Common myeloid progenitor, CD34-positive (primary cell): Measurements from ENCODE around the gene PGM2L1.
"Not testable (repeated sequence)": the region's sequence is repeated elsewhere in the genome, so short reads cannot be mapped to it uniquely, and the experiment has no call there.

Source experiments
- CTCF ChIA-PET: fragments of 350-600 bp; sonication (Branson Sonifier 250); formaldehyde crosslinking; loops from one replicate; lab custom pipeline; 2021; ENCODE audit warnings: antibody characterized with exemption; lab: Charles Lee
- POLR2A ChIA-PET: fragments of 350-600 bp; sonication (Branson Sonifier 250); formaldehyde crosslinking; loops from one replicate; lab custom pipeline; 2021; ENCODE audit warnings: antibody characterized with exemption; lab: Charles Lee
- DNase-seq, 3 donors: peaks; one replicate each; pipeline versions ENCODE4 v3.0.0 to v3.0.0-alpha.2; 2013
- H3K27ac ChIP-seq, 2 experiments: 1 replicate in 1 of 2; 2 replicates in 1 of 2; pipeline ENCODE4 v1.7.0; 2013; ENCODE audit warnings: inconsistent platforms in 2 of 2, low read length in 2 of 2, mild to moderate bottlenecking in 2 of 2, low read depth in 1 of 2, moderate library complexity in 1 of 2; ENCODE audit not compliant: severe bottlenecking in 2 of 2, insufficient read depth in 1 of 2, poor library complexity in 1 of 2
- H3K27me3 ChIP-seq, 5 experiments: replicated peaks in 2 of 5; 1 replicate in 3 of 5; 2 replicates in 2 of 5; pipeline versions ENCODE4 v1.6.1 to v1.7.0; 2013; ENCODE audit warnings: low read length in 4 of 5, mild to moderate bottlenecking in 2 of 5, moderate library complexity in 2 of 5, inconsistent platforms in 1 of 5; ENCODE audit not compliant: insufficient read depth in 5 of 5, control insufficient read depth in 4 of 5
- H3K36me3 ChIP-seq, 4 experiments: 1 replicate in 2 of 4; 2 replicates in 2 of 4; pipeline versions ENCODE4 v1.6.1 to v1.7.0; 2013; ENCODE audit warnings: low read length in 3 of 4, control low read depth in 1 of 4, mild to moderate bottlenecking in 1 of 4; ENCODE audit not compliant: control insufficient read depth in 4 of 4, insufficient read depth in 4 of 4
- H3K4me1 ChIP-seq, 4 experiments: 1 replicate in 3 of 4; 2 replicates in 1 of 4; pipeline versions ENCODE4 v1.6.1 to v1.7.1; 2013; ENCODE audit warnings: low read length in 3 of 4, mild to moderate bottlenecking in 3 of 4, control low read depth in 1 of 4, inconsistent platforms in 1 of 4, moderate library complexity in 1 of 4; ENCODE audit not compliant: control insufficient read depth in 4 of 4, insufficient read depth in 4 of 4; ENCODE audit errors: control extremely low read depth in 1 of 4
- H3K4me3 ChIP-seq, 7 experiments: 1 replicate in 4 of 7; 2 replicates in 3 of 7; pipeline versions ENCODE4 v1.5.1 to v1.7.0; 2013; ENCODE audit warnings: mild to moderate bottlenecking in 7 of 7, low read length in 6 of 7, moderate library complexity in 6 of 7, inconsistent platforms in 2 of 7, low read depth in 2 of 7, control low read depth in 1 of 7; ENCODE audit not compliant: insufficient read depth in 4 of 7, control insufficient read depth in 1 of 7; ENCODE audit errors: extremely low read depth in 1 of 7
- H3K9me3 ChIP-seq, 5 experiments: 1 replicate in 4 of 5; 2 replicates in 1 of 5; pipeline versions ENCODE4 v1.6.1 to v1.7.1; 2013; ENCODE audit warnings: low read length in 4 of 5, mild to moderate bottlenecking in 2 of 5, inconsistent platforms in 1 of 5, low read depth in 1 of 5, moderate library complexity in 1 of 5; ENCODE audit not compliant: control insufficient read depth in 4 of 5, insufficient read depth in 2 of 5; ENCODE audit errors: control extremely low read depth in 1 of 5
- WGBS: methylation state at CpG from one replicate; pipeline ENCODE4 v1.1.5; 2013; ENCODE audit not compliant: insufficient coverage; 5-methylcytosine and 5-hydroxymethylcytosine counted together

Gene PGM2L1

GRCh38 chr11:74370123-74370522 lies 28.1 kb downstream of the PGM2L1 start:
- H3K36me3 ChIP-seq: peaks cover 3 to 64% (median 17%) of the 10 kb centered on the region in 4 experiments
- CTCF ChIA-PET: interaction anchor here (0.7 to 1.4 kb wide), 3 partner anchors 19 to 83 kb away, joined by 3 read pairs; no protein-coding TSS in a partner anchor

GRCh38 chr11:74367881-74368280 lies 30.4 kb downstream of the PGM2L1 start:
- Histone ChIP-seq H3K36me3 (peaks cover 3 to 51% (median 15%) of the 10 kb centered on the region in 4 experiments), H3K9me3 (no peaks in the 10 kb centered on the region), H3K27me3 (no peaks in the 10 kb centered on the region), H3K4me1 (no peaks in the 10 kb centered on the region), H3K4me3 (no peak overlapping the region), H3K27ac (no peak overlapping the region)
- ChIA-PET CTCF (interaction anchor here (1.0 kb wide), 1 partner anchor 13 kb away, joined by 3 read pairs; no protein-coding TSS in a partner anchor), POLR2A (no interaction called here)
- WGBS: 97% methylated on average over 3 of the region's 5 CpGs
- DNase-seq: no peak

More at GRCh38 chr11:74370123-74370522, 28.1 kb downstream of the PGM2L1 start:
- WGBS: no CpG with 5 or more reads among the region's 2 CpGs
- Histone ChIP-seq H3K4me1 (no peaks in the 10 kb centered on the region), H3K9me3 (no peaks in the 10 kb centered on the region), H3K27ac (no peak overlapping the region), H3K27me3 (no peaks in the 10 kb centered on the region), H3K4me3 (no peak overlapping the region)
- no peak for DNase-seq
- POLR2A ChIA-PET: no interaction called here

GRCh38 chr11:74366576-74366975 lies 31.7 kb downstream of the PGM2L1 start:
- Histone ChIP-seq H3K4me3 (no peak overlapping the region), H3K27ac (no peak overlapping the region), H3K36me3 (peaks cover 3 to 53% (median 15%) of the 10 kb centered on the region in 4 experiments), H3K4me1 (no peaks in the 10 kb centered on the region), H3K27me3 (no peaks in the 10 kb centered on the region), H3K9me3 (no peaks in the 10 kb centered on the region)
- ChIA-PET CTCF (no interaction called here), POLR2A (no interaction called here)
- DNase-seq: no peak
- 100% methylated on average over 2 of the region's 2 CpGs for WGBS

- CTCF ChIA-PET, H3K4me3 ChIP-seq, H3K27ac ChIP-seq, DNase-seq, POLR2A ChIA-PET, H3K27me3 ChIP-seq, H3K9me3 ChIP-seq, H3K4me1 ChIP-seq: not testable (repeated sequence)
- peaks cover 3 to 59% (median 16%) of the 10 kb centered on the region in 4 experiments for H3K36me3 ChIP-seq
- WGBS: no CpG with 5 or more reads among the region's 3 CpGs
Observed at GRCh38 chr11:74365805-74366204, 32.4 kb downstream of the PGM2L1 start.

- CTCF ChIA-PET: interaction anchor here (1.1 to 1.6 kb wide), 2 partner anchors 92 to 102 kb away, joined by 3 to 4 read pairs; no protein-coding TSS in a partner anchor
- DNase-seq: no peak
- POLR2A ChIA-PET: no interaction called here
- no peak overlapping the region for H3K4me3 ChIP-seq
- no peaks in the 10 kb centered on the region for H3K27me3 ChIP-seq
- H3K9me3 ChIP-seq: peaks cover 0 to 7% (median 6%) of the 10 kb centered on the region in 5 experiments
- WGBS: no CpG with 5 or more reads among the region's 1 CpG
- no peak overlapping the region for H3K27ac ChIP-seq
- no peaks in the 10 kb centered on the region for H3K4me1 ChIP-seq
- peaks cover 5 to 60% (median 11%) of the 10 kb centered on the region in 4 experiments for H3K36me3 ChIP-seq
Observed at GRCh38 chr11:74357449-74357848, 40.8 kb downstream of the PGM2L1 start.

- Histone ChIP-seq H3K4me3 (no peak overlapping the region), H3K36me3 (peaks cover 5 to 55% (median 12%) of the 10 kb centered on the region in 4 experiments), H3K27me3 (no peaks in the 10 kb centered on the region), H3K9me3 (peaks cover 0 to 10% (median 4%) of the 10 kb centered on the region in 5 experiments), H3K4me1 (no peaks in the 10 kb centered on the region), H3K27ac (no peak overlapping the region)
- whole genome bisulfite sequencing: 100% methylated on average over 1 of the region's 2 CpGs
- DNase-seq: no peak
- POLR2A ChIA-PET: no interaction called here
- CTCF ChIA-PET: interaction anchor here (1.4 to 1.8 kb wide), 2 partner anchors 97 to 100 kb away, joined by 5 read pairs; no protein-coding TSS in a partner anchor
Observed at GRCh38 chr11:74355626-74356025, 42.6 kb downstream of the PGM2L1 start.

- H3K4me1 ChIP-seq: no peaks in the 10 kb centered on the region
- no peaks in the 10 kb centered on the region for H3K27me3 ChIP-seq
- H3K27ac ChIP-seq: no peak overlapping the region
- WGBS: 50% methylated on average over 2 of the region's 3 CpGs
- no peak overlapping the region for H3K4me3 ChIP-seq
- DNase-seq: no peak
- peaks cover 0 to 51% (median 9%) of the 10 kb centered on the region in 4 experiments for H3K36me3 ChIP-seq
- H3K9me3 ChIP-seq: peaks cover 0 to 5% (median 0%) of the 10 kb centered on the region in 5 experiments
- ChIA-PET CTCF (interaction anchor here (1.8 kb wide), 1 partner anchor 98 kb away, joined by 5 read pairs; no protein-coding TSS in a partner anchor), POLR2A (no interaction called here)
Observed at GRCh38 chr11:74354036-74354435, 44.2 kb downstream of the PGM2L1 start.
